A673 (cell line): Measurements from ENCODE around the gene ZFP36.

Experiments used
- EZH2 ChIP-seq: fragments of 200-600 bp; sonication (generic); IDR thresholded peaks from 2 replicates; pipeline ENCODE4 v1.6.1; 2017; ENCODE audit warnings: borderline replicate concordance, low read depth, mild to moderate bottlenecking, mixed read lengths, antibody characterized with exemption, low read length; ENCODE audit not compliant: poor library complexity, severe bottlenecking
- TF ChIP-seq, protein P1 (sequence below): fragments of 300-800, 200-600 bp; sonication (generic); conservative IDR thresholded peaks from 2 replicates; pipeline ENCODE4 v1.5.1; 2017; ENCODE audit warnings: low read depth, mild to moderate bottlenecking, antibody characterized with exemption, low read length, moderate library complexity, mixed read lengths

DNA sequence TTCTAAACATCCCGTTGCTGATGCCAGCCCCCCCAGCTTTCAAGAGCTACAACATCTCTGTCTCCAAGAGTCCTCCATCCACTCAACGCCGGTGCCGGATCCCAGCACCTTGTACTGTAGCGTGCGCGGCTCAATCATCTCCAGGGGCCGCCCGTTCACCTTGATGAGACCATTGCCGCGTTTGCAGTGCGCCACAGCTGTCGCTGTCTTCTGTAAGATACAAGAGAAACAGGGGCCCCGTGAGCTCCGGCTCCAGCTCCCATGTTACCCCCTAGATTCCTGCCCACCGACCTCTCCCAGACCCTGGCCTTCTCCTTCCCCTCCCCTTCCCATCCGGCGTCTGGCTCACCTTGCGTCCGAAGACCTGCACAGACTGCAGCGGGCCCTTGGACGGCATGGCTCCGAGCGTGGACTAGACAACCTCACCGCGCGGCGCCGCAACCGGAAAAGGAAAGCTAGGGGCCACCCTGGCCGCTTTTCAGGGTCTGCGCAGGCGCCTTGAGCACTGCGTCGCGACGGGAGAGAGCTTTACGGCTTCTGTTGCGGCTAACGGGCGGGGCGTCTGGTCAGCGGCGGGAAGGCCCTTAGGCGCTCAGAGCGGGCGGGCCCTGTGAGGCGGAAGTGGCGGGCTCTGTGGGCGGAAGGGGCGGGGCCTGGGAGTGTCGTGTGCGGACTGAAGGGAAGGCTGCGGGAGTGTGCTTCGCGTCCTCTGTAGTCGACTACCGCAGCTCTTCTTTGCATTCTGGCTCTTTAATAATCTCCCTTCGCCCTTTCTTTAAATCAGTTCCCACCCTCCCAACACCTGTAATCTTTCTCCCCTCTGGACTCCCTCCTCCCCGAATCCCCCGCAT lies 29.1 kb downstream of the ZFP36 start, which contains the start of gene RPS16:
- TF ChIP-seq, protein P1, sequence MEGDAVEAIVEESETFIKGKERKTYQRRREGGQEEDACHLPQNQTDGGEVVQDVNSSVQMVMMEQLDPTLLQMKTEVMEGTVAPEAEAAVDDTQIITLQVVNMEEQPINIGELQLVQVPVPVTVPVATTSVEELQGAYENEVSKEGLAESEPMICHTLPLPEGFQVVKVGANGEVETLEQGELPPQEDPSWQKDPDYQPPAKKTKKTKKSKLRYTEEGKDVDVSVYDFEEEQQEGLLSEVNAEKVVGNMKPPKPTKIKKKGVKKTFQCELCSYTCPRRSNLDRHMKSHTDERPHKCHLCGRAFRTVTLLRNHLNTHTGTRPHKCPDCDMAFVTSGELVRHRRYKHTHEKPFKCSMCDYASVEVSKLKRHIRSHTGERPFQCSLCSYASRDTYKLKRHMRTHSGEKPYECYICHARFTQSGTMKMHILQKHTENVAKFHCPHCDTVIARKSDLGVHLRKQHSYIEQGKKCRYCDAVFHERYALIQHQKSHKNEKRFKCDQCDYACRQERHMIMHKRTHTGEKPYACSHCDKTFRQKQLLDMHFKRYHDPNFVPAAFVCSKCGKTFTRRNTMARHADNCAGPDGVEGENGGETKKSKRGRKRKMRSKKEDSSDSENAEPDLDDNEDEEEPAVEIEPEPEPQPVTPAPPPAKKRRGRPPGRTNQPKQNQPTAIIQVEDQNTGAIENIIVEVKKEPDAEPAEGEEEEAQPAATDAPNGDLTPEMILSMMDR = no peak
- no peak for TF ChIP-seq EZH2
